HG02678 (cell line): ENCODE data around the gene CASP3.
A peak's percentile ranks its signal among the peaks of the same experiment; 100 is the strongest.

Source experiments
- ATAC-seq: cut with Tn5 transposase; IDR thresholded peaks from one replicate; pipeline ENCODE4 v1.9.1; 2021; ENCODE audit warnings: mild to moderate bottlenecking, moderate library complexity; ENCODE audit not compliant: unreplicated experiment

Gene CASP3

GRCh38 chr4:184649026-184649970, at the start of gene CASP3, which contains the start of gene PRIMPOL:
CASP3 (minus strand) TSS chr4:184649447; CDS start chr4:184638453, 10,994 bp downstream.
PRIMPOL (plus strand) TSS chr4:184649738; CDS start chr4:184657141, 7,403 bp downstream.
- ATAC-seq, result peak; percentile 84

- no peak for ATAC-seq
These were observed 48.7 kb upstream of the CASP3 start for GRCh38 chr4:184697956-184698355.

- no peak for ATAC-seq
These were observed 46.1 kb upstream of the CASP3 start for GRCh38 chr4:184695178-184695896.

GRCh38 chr4:184694412-184694956, 45.2 kb upstream of the CASP3 start:
- no peak for ATAC-seq

GRCh38 chr4:184693056-184693455, 43.8 kb upstream of the CASP3 start:
- no peak for ATAC-seq

GRCh38 chr4:184689681-184690080, 40.4 kb upstream of the CASP3 start:
- ATAC-seq, result no peak

GRCh38 chr4:184688447-184688846, 39.2 kb upstream of the CASP3 start:
- ATAC-seq, result no peak

- ATAC-seq, result no peak
These were observed 38.8 kb upstream of the CASP3 start for GRCh38 chr4:184688005-184688404.

GRCh38 chr4:184684491-184685189, 35.4 kb upstream of the CASP3 start:
- ATAC-seq, result no peak

GRCh38 chr4:184681916-184682315, 32.7 kb upstream of the CASP3 start:
- no peak for ATAC-seq

GRCh38 chr4:184680698-184681097, 31.5 kb upstream of the CASP3 start:
- ATAC-seq, result no peak

- no peak for ATAC-seq
These were observed 26.7 kb upstream of the CASP3 start for GRCh38 chr4:184675821-184676492.

GRCh38 chr4:184675018-184675417, 25.8 kb upstream of the CASP3 start:
- no peak for ATAC-seq

- no peak for ATAC-seq
These were observed 24.8 kb upstream of the CASP3 start for GRCh38 chr4:184674011-184674410.

GRCh38 chr4:184672741-184673140, 23.5 kb upstream of the CASP3 start:
- ATAC-seq, result no peak

GRCh38 chr4:184671101-184671500, 21.9 kb upstream of the CASP3 start:
- no peak for ATAC-seq

GRCh38 chr4:184669251-184669650, 20.0 kb upstream of the CASP3 start:
- ATAC-seq, result no peak

GRCh38 chr4:184668511-184669114, 19.4 kb upstream of the CASP3 start:
- no peak for ATAC-seq

- no peak for ATAC-seq
These were observed 18.8 kb upstream of the CASP3 start for GRCh38 chr4:184668096-184668495.

- ATAC-seq, result no peak
These were observed 17.4 kb upstream of the CASP3 start for GRCh38 chr4:184666670-184667069.
